Skeletal muscle tissue (tissue), 4 donors: ENCODE data around the gene BTBD17. TPM values are rescaled to one million over a fixed set of nuclear protein-coding genes. Genes with fewer than 3 reads are reported as not detected.

Experiments
- H3K27ac ChIP-seq: one replicate; pipeline ENCODE4 v1.7.0; 2013; ENCODE audit warnings: mild to moderate bottlenecking, low read depth, low read length, inconsistent platforms
- H3K27me3 ChIP-seq, 3 donors: one replicate each; pipeline ENCODE4 v1.7.0; 2013; ENCODE audit warnings: low read length in 3 of 3; ENCODE audit not compliant: control insufficient read depth in 3 of 3, insufficient read depth in 3 of 3
- H3K36me3 ChIP-seq, 3 donors: one replicate each; pipeline ENCODE4 v1.7.0; 2013; ENCODE audit warnings: low read length in 3 of 3; ENCODE audit not compliant: control insufficient read depth in 3 of 3, insufficient read depth in 3 of 3
- H3K4me1 ChIP-seq, 3 donors: one replicate each; pipeline ENCODE4 v1.7.0; 2013; ENCODE audit warnings: low read length in 3 of 3, mild to moderate bottlenecking in 3 of 3; ENCODE audit not compliant: control insufficient read depth in 3 of 3, insufficient read depth in 3 of 3
- H3K4me3 ChIP-seq, 3 donors: one replicate each; pipeline ENCODE4 v1.7.0; 2013; ENCODE audit warnings: low read length in 3 of 3
- H3K9ac ChIP-seq, 3 donors: one replicate each; pipeline ENCODE4 v1.7.0; 2013; ENCODE audit warnings: low read length in 3 of 3, mild to moderate bottlenecking in 3 of 3, moderate library complexity in 2 of 3, low read depth in 1 of 3
- H3K9me3 ChIP-seq, 3 donors: one replicate each; pipeline ENCODE4 v1.7.0; 2013; ENCODE audit warnings: low read length in 3 of 3; ENCODE audit not compliant: control insufficient read depth in 3 of 3
- total RNA-seq: library from RNA; depleted of rRNA; stranded (reverse); fragments of >200 nt; gene quantifications from one replicate; pipeline ENCODE4 v1.2.3, GENCODE V29; 2014
- donor health status: Osteomylitis.

The BTBD17 gene
- total RNA-seq, 1 donor from 2014 or later: not detected

- H3K27me3 ChIP-seq: peaks cover 0 to 10% (median 2%) of the 10 kb centered on the region in 3 donors
- H3K36me3 ChIP-seq: no peaks in the 10 kb centered on the region
- H3K4me1 ChIP-seq: no peaks in the 10 kb centered on the region
- no peak overlapping the region for H3K4me3 ChIP-seq
- H3K27ac ChIP-seq: no peak overlapping the region
- H3K9me3 ChIP-seq: peaks cover 0 to 4% (median 3%) of the 10 kb centered on the region in 3 donors
- H3K9ac ChIP-seq: no peak overlapping the region
Observed at GRCh38 chr17:74309902-74310301, 51.8 kb downstream of the BTBD17 start.

DNA sequence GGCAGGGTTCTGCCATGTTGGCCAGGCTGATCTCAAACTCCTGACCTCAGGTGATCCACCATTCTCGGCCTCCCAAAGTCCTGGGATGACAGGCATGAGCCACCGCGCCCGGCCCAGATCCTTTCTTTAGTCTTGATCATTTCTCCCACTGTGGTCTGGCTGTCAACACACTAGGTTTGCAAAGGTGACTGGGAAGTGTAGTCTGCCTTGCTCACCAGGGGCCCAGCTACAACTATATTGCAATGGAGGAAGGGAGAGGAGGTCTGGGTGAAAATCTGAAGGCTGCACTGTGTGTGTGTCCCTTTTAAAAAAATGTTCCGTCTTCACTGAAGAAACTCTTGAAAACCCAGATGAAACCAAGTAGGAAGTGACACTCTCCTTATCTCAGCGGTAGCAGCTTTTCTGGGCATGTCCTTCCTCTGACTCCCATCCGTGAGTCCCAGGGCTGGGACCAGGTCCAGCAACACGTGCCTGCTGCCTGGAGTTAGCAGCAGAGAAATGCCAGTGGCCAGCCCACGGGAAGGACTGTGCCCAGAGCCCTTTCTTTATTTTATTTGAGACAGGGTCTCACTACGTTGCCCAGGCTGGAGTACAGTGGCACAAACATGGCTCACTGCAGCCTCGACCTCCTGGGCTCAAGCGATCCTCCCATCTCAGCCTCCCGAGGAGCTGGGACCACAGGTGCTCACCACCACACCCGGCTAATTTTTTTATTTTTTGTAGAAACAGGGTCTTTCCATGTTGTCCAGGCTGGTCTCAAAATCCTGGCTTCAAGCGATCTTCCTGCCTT is 53.5 kb downstream of the BTBD17 start:
- H3K4me3 ChIP-seq: no peak overlapping the region
- H3K27ac ChIP-seq: no peak overlapping the region
- no peaks in the 10 kb centered on the region for H3K36me3 ChIP-seq
- H3K9me3 ChIP-seq: peaks cover 0 to 4% (median 3%) of the 10 kb centered on the region in 3 donors
- no peaks in the 10 kb centered on the region for H3K4me1 ChIP-seq
- H3K9ac ChIP-seq: no peak overlapping the region
- H3K27me3 ChIP-seq: peaks cover 0 to 6% (median 2%) of the 10 kb centered on the region in 3 donors

Other genes starting within 250 kb of the BTBD17 start
- 4,876 TPM for gene RPL38, start 158.2 kb downstream of the BTBD17 start, total RNA-seq
- 34.4 TPM for gene TTYH2, start 148.3 kb downstream of the BTBD17 start, total RNA-seq
- gene DNAI2, start 87.6 kb downstream of the BTBD17 start, total RNA-seq: not detected
- gene KIF19, start 35.6 kb downstream of the BTBD17 start, total RNA-seq: 1.0 TPM
- gene GPR142, start 5.6 kb upstream of the BTBD17 start, total RNA-seq: not detected
- gene GPRC5C, start 70.2 kb upstream of the BTBD17 start, total RNA-seq: 44.4 TPM
- 1.0 TPM for gene CD300A, start 104.8 kb upstream of the BTBD17 start, total RNA-seq
- not detected for gene CD300LB, start 169.6 kb upstream of the BTBD17 start, total RNA-seq
- gene CD300C, start 184.2 kb upstream of the BTBD17 start, total RNA-seq: under 0.01 TPM
- gene CD300H, start 205.6 kb upstream of the BTBD17 start, total RNA-seq: not detected
- not detected for gene CD300LD, start 230.4 kb upstream of the BTBD17 start, total RNA-seq